GM12878 (cell line): ENCODE measurements around the gene MS4A6E. TPM values are rescaled to one million over a fixed set of nuclear protein-coding genes. Genes with fewer than 3 reads are reported as not detected.

Experiments used
- ATAC-seq: fragments of 200-7000 bp; cut with Tn5 transposase; 3 replicates; pipeline ENCODE4 v1.9.1; 2020; ENCODE audit warnings: mild to moderate bottlenecking, moderate library complexity
- BruUV-seq: library from RNA; stranded (reverse); fragments of 400-500 nt; replicated peaks from 2 replicates; lab custom pipeline; 2021; lab: Mats Ljungman, UMichigan
- CTCF ChIA-PET: fragments of 300-600 bp; sonication (Branson Sonifier 250); formaldehyde crosslinking; extraction: SDS; loops from one replicate; lab custom pipeline; 2021; ENCODE audit warnings: inconsistent platforms; lab: Yijun Ruan, JAX
- POLR2A ChIA-PET: fragments of 350-600 bp; formaldehyde crosslinking; extraction: SDS; loops from one replicate; lab custom pipeline; 2021; ENCODE audit warnings: inconsistent platforms; lab: Charles Lee
- RAD21 ChIA-PET: fragments of 300-600 bp; sonication (Branson Sonifier 250); formaldehyde crosslinking; loops from one replicate; lab custom pipeline; 2023; ENCODE audit warnings: antibody characterized with exemption; ENCODE audit not compliant: unreplicated experiment; lab: Charles Lee
- SMC1A ChIA-PET: fragments of 300-600 bp; sonication (Branson Sonifier 250); formaldehyde crosslinking; loops from one replicate; lab custom pipeline; 2023; ENCODE audit not compliant: unreplicated experiment, uncharacterized antibody; lab: Charles Lee
- DNase-seq: peaks from one replicate; pipeline ENCODE4 v3.0.0-alpha.2; 2011; ENCODE audit warnings: low read depth, low spot score
- FAIRE-seq: peaks from 3 replicates; lab custom pipeline; 2011; peaks lifted over from hg19 to GRCh38; lab: Jason Lieb, UNC
- H2AFZ ChIP-seq: 2 replicates; pipeline ENCODE4 v1.6.0; 2011; ENCODE audit warnings: low read depth, low read length, control low read depth; ENCODE audit not compliant: control insufficient read depth
- H3K27ac ChIP-seq: 2 replicates; pipeline ENCODE4 v1.5.1; 2011; ENCODE audit warnings: control low read depth; ENCODE audit not compliant: control insufficient read depth, insufficient read depth
- H3K27me3 ChIP-seq, 2 experiments: replicated peaks in 1 of 2; 2 replicates each; pipeline versions ENCODE4 v1.6.0 to v1.6.1; 2011; ENCODE audit warnings: low read length in 1 of 2; ENCODE audit not compliant: control insufficient read depth in 2 of 2, insufficient read depth in 2 of 2
- H3K36me3 ChIP-seq, 2 experiments: 2 replicates each; pipeline ENCODE4 v1.5.1; 2011; ENCODE audit warnings: low read length in 1 of 2; ENCODE audit not compliant: control insufficient read depth in 2 of 2, insufficient read depth in 2 of 2
- H3K4me1 ChIP-seq: 2 replicates; pipeline ENCODE4 v1.6.1; 2011; ENCODE audit warnings: mild to moderate bottlenecking, low read length, moderate library complexity, mixed read lengths; ENCODE audit not compliant: control insufficient read depth, insufficient read depth
- H3K4me2 ChIP-seq: 2 replicates; pipeline ENCODE4 v1.6.0; 2011; ENCODE audit warnings: control low read depth; ENCODE audit not compliant: control insufficient read depth, insufficient read depth
- H3K4me3 ChIP-seq: fragments of 200-600 bp; sonication (generic); 2 replicates; pipeline ENCODE4 v1.5.1; 2016
- H3K79me2 ChIP-seq: 2 replicates; pipeline ENCODE4 v1.6.0; 2011; ENCODE audit warnings: low read length; ENCODE audit not compliant: control insufficient read depth, insufficient read depth
- H3K9ac ChIP-seq: 2 replicates; pipeline ENCODE4 v1.8.0; 2011; ENCODE audit warnings: low read length, control low read depth, mixed read lengths; ENCODE audit not compliant: control insufficient read depth, insufficient read depth
- H3K9me3 ChIP-seq: replicated peaks from 3 replicates; pipeline ENCODE4 v1.5.1; 2011; ENCODE audit warnings: mild to moderate bottlenecking, low read length; ENCODE audit not compliant: control insufficient read depth, insufficient read depth
- H4K20me1 ChIP-seq: 2 replicates; pipeline ENCODE4 v1.6.0; 2011; ENCODE audit not compliant: control insufficient read depth, insufficient read depth
- BRCA1 ChIP-seq: IDR thresholded peaks from 2 replicates; pipeline ENCODE4 v1.6.1; 2011; ENCODE audit warnings: low read depth, low read length, improper control_type of control experiment
- HDAC6 ChIP-seq: fragments of 200-600 bp; sonication (generic); IDR thresholded peaks from one replicate; pipeline ENCODE4 v1.8.0; 2017; ENCODE audit warnings: antibody characterized with exemption; ENCODE audit not compliant: unreplicated experiment
- KAT2A ChIP-seq: conservative IDR thresholded peaks from 2 replicates; pipeline ENCODE4 v1.6.1; 2011; ENCODE audit warnings: low read depth, low read length; ENCODE audit not compliant: control insufficient read depth
- PBX3 ChIP-seq: IDR thresholded peaks from 2 replicates; pipeline ENCODE4 v1.6.1; 2011; ENCODE audit warnings: mild to moderate bottlenecking, low read depth, low read length, moderate library complexity; ENCODE audit not compliant: insufficient replicate concordance
- POLR2AphosphoS2 ChIP-seq: IDR thresholded peaks from 2 replicates; pipeline ENCODE4 v1.6.1; 2011; ENCODE audit warnings: low read depth, mild to moderate bottlenecking, low read length, improper control_type of control experiment, moderate library complexity
- PRDM15 ChIP-seq: fragments of 450-650 bp; formaldehyde crosslinking; IDR thresholded peaks from 2 replicates; pipeline ENCODE4 v1.4.0; 2020; ENCODE audit warnings: mild to moderate bottlenecking, moderate library complexity
- RCOR1 ChIP-seq: conservative IDR thresholded peaks from 2 replicates; pipeline ENCODE4 v1.6.1; 2012; ENCODE audit warnings: low read depth, low read length, improper control_type of control experiment
- ZBED1 ChIP-seq: IDR thresholded peaks from 2 replicates; pipeline ENCODE4 v1.6.1; 2016; ENCODE audit warnings: borderline replicate concordance
- ZNF24 ChIP-seq: fragments of 450-650 bp; IDR thresholded peaks from 2 replicates; pipeline ENCODE4 v1.6.1; 2017; ENCODE audit warnings: antibody characterized with exemption, mild to moderate bottlenecking
- ZNF384 ChIP-seq: IDR thresholded peaks from 2 replicates; pipeline ENCODE4 v1.6.1; 2012; ENCODE audit warnings: low read depth, mild to moderate bottlenecking, low read length, improper control_type of control experiment, borderline replicate concordance
- WGBS: methylation state at CpG from one replicate; pipeline ENCODE4 v1.1.6; 2016; ENCODE audit warnings: low lambda C conversion rate; ENCODE audit not compliant: insufficient replicate concordance, insufficient coverage; ENCODE audit errors: missing lambda C conversion rate; 5-methylcytosine and 5-hydroxymethylcytosine counted together
- in situ Hi-C: fragments of 300-500 bp; cut with MboI; formaldehyde crosslinking; loops from 9 replicates; pipeline ENCODE4 v1.14.3; 2018; ENCODE audit warnings: mixed read lengths
- intact Hi-C: fragments of 100-400 bp; cut with micrococcal nuclease; formaldehyde crosslinking; loops from one replicate; pipeline ENCODE4 v1.14.2; 2022; ENCODE audit not compliant: unreplicated experiment
- polyA plus RNA-seq, 11 experiments: library from polyadenylated mRNA; depleted of rRNA in 4 of 11; unstranded in 6 of 11; stranded (reverse) in 5 of 11; fragments of >200 nt; fragmentation: Nextera tagmentation in 4 of 11; fragmentation: Illumina TruSeq in 1 of 11; extraction: Ambion mirVana in 4 of 11; extraction: Trizol in 1 of 11; gene quantifications; 1 replicate in 1 of 11; 2 replicates in 10 of 11; pipeline versions ENCODE4 v1.2.1 to v1.2.3, GENCODE V29; 2011 to 2016; ENCODE audit warnings: inconsistent platforms in 2 of 11, missing spikeins in 2 of 11, low read depth in 1 of 11
- total RNA-seq, 4 experiments: library from RNA; depleted of rRNA in 3 of 4; stranded (reverse); fragments of >200 nt in 3 of 4; fragmentation: Illumina TruSeq in 1 of 4; extraction: Trizol in 1 of 4; gene quantifications; 2 replicates each; pipeline versions ENCODE4 v1.2.1 to v1.2.3, GENCODE V29; 2013 to 2021

Gene MS4A6E
- total and polyA plus RNA-seq, 10 of the 15 experiments (the other 5 are each of a cell fraction or from before 2014, with no cell fraction given) = 0.14 to 0.86 (median 0.47) TPM; not detected in 5

- TF ChIP-seq ZNF24 (no peak), PBX3 (no peak), ZNF384 (no peak), PRDM15 (CRISPR knock-in tag) (no peak), BRCA1 (no peak), RCOR1 (no peak), ZBED1 (no peak), HDAC6 (no peak), KAT2A (no peak), POLR2AphosphoS2 (no peak)
- in situ Hi-C loops = no loop called here
- no TSS peak for BruUV-seq
- DNase-seq = no peak
- ChIA-PET RAD21 (interaction anchor here (0.6 to 1.3 kb wide), 2 partner anchors 74 to 146 kb away, joined by 6 to 7 read pairs; no protein-coding TSS in a partner anchor), POLR2A (no interaction called here), SMC1A (interaction anchor here (1.1 to 2.1 kb wide), 5 partner anchors 9 to 74 kb away, joined by 3 to 9 read pairs (median 4); no protein-coding TSS in a partner anchor), CTCF (interaction anchor here (0.6 to 3.3 kb wide), 7 partner anchors 24 to 1117 kb away, joined by 3 to 14 read pairs (median 3); no protein-coding TSS in a partner anchor)
- Histone ChIP-seq H4K20me1 (no peaks in the 10 kb centered on the region), H3K79me2 (no peaks in the 10 kb centered on the region), H3K4me1 (peaks cover 22% of the 10 kb centered on the region), H3K27ac (no peak overlapping the region), H3K4me2 (no peak overlapping the region), H3K36me3 (no peaks in the 10 kb centered on the region), H3K9ac (no peak overlapping the region), H3K4me3 (no peak overlapping the region), H3K27me3 (no peaks in the 10 kb centered on the region), H3K9me3 (no peaks in the 10 kb centered on the region; the same call in 2 of the 3 replicates), H2AFZ (no peak overlapping the region)
- ATAC-seq = no peak
- intact Hi-C loops = loop anchor here (2.0 to 10.0 kb wide), 2 partner anchors 279 to 425 kb away; no protein-coding TSS in a partner anchor
- WGBS = 65% methylated on average over 3 of the region's 3 CpGs
- FAIRE-seq = no peak
These were observed 12.3 kb downstream of the MS4A6E start for GRCh38 chr11:60339356-60339755.
